HG03354 (cell line): ENCODE measurements around the gene BDKRB2.

Experiments
- ATAC-seq: cut with Tn5 transposase; IDR thresholded peaks from one replicate; pipeline ENCODE4 v1.9.1; 2021; ENCODE audit warnings: mild to moderate bottlenecking; ENCODE audit not compliant: unreplicated experiment, poor library complexity, severe bottlenecking

The BDKRB2 gene

DNA sequence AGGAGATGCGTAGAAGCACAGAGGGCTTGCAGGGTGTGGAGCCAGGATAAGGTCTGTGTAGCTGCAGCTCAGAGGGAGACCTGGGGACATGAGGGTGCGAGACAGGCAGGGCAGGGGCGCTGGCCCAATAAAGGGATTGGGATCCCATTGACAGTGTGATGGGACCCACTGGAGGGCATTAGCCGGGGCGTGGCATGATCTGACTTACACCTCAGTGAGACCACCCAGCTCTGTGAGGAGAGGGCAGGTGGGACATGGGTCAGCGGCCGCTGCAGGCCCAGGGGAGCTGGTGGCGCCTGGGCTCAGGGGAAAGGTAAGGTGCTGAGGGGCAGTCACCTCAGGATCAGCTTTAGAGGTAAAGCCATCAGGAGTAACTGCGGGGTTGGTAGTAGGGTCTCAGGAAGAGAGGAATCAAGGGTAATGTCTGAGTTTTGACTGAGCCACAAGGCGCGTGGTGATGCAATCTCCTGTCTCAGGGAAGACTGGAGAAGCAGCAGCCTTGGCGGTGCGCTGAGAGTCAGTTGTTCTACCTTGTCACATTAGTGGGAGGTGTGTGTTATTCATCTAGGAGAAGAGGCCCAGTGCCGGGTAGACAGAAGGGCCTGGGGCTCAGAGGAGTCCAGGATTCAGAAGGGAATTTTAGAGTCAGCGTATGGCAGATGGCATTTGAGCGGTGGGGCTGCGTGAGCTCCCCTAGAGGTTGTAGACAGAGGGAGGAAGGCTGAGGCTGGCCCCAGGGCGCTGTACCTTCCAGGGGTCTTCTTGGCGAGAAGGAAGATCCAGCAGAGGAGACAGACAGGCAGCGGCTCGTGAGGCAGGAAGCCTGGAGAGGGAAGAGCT is 30.8 kb upstream of the BDKRB2 start:
- ATAC-seq: no peak

DNA sequence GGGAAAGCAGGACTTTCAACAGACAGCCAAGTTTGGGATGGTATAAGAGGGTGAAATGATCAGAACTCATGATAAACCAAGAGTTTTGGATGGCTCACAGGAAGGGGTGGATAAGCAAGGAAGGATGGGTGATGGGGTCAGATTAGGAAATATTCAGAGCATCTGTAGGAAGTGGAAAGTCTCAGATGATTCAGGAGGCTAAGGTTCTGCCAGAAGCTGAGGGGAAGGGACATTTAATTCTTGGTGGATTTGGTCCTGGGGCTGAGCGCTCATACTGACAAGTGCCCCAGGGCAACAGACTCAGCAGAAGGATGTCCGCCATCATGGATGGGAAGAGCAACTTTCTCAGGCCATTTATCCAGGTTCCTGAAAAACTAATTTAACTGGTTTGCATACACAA is 28.4 kb upstream of the BDKRB2 start:
- no peak for ATAC-seq

DNA sequence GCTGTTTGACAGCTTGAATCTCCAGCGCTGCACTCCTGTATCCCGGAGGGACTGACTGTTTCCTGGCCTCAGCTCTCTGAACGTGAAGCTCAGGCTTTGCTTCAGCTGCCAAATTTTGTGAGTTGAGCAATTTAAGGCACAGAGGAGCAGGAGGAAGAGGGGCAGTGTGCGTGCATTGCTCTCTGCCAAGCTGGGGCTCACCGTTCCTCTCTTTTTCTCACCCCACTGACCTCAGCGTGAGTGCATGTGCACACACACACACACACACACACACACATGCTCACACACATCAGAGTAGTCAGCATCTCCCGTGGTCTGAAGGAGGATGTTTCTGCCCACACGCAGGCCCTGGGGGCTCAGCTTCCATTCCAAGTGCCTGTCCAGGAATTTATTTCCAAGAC is 27.8 kb upstream of the BDKRB2 start:
- no peak for ATAC-seq

DNA sequence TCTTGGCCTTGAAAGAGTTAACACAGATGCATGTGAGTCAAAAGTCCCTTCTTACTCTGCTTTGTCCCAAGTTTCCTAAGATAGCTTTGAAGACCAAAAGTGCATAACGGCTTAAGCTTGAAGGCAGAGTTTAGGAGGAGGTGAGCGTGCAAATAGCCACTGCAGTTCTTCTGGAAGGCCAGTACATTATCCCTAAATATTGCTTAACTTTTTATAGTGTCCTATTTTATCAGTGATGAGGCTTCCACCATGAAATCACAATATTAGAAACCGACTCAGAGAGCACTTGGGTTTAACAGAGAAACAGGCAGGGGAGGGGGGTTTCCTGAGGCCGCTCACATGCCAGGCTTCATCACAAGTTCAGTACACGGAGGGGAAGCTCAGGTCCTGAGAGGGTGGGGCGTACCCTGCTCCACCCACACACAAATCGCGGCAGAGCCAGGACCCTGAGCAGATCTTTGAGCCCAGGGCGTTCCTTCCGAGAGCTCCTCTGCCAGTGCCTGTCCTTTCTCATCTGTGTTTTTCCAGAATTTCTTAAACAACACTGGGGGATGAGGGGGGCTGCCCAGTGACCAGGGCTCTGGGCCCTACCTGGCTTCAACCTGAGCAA is 26.8 kb upstream of the BDKRB2 start:
- ATAC-seq: no peak

DNA sequence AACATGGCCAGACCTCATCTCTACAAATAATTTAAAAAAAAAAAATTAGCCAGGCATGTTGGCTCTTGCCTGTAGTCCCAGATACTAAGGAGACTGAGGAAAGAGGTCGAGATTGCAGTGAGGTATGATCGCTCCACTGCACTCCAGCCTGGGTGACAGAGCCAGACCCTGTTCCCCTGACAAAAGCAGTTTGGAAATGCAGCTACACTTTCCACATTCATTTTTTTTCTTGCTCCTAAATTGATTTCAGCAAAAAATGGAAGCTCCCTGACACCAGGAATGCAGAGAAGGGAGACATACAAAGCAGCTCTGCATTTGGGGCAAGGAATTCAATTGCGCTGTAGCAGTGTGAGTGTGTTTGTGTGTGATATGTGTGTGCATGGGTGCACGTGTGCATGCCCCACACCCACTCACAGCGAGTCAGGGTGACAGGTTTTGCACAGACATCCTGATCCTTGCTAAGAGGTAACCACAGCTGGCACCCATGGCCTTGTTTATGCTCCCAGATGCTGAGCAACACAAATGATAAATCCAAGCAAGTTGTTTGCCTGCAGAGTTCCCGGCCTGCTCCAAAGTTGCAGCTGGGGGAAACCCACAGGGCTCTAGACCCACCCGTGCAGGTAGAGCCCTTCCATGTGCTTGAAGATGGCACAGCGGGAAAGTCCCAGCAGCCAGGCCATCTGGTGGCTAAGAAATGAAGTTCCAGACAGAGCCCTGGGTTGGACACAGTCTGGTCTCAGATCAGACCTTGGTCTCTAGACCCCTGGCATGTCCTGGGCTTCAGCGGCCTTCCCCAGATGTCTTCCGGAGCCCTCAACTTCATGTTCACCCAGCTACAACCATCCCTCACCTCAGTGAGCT is 25.9 kb upstream of the BDKRB2 start:
- ATAC-seq: no peak

DNA sequence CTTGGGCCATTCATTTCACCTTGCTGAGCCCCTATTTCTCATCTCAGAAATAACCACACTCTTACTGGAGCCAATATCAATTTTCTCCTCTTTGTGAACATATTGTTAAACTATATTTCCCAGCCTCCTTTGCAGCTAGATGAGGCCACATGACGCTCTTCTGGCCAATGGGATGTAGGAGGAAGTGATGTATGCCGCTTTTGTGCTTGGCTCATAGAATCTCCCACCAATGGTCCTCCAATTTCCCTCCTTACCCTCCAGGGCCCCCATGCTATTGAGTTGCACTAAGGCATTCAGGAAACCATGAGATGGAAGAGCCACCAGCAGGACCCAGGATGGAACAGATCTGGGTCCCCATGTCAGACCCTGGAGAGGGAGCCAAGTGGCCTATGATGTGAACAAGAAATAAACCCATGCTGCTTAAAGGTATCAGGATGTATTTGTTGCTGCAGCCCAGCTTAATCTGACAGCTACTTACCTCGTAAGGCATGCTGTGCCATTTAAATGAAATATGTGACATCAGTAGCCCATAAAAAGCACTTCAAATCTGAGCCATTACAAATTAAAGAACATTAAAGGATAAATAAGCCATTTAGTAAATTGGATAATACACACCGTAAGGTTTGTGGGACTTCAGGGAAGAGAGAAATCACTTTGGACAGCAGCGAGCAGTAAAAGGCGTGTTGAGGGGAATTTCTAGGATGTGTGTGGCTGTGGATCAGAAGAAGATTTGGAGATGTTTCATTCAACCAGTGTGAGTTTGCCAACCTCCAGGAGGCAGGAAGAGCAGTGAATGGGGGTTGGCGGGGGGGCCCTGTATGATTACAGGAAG is 24.4 kb upstream of the BDKRB2 start:
- ATAC-seq: no peak

DNA sequence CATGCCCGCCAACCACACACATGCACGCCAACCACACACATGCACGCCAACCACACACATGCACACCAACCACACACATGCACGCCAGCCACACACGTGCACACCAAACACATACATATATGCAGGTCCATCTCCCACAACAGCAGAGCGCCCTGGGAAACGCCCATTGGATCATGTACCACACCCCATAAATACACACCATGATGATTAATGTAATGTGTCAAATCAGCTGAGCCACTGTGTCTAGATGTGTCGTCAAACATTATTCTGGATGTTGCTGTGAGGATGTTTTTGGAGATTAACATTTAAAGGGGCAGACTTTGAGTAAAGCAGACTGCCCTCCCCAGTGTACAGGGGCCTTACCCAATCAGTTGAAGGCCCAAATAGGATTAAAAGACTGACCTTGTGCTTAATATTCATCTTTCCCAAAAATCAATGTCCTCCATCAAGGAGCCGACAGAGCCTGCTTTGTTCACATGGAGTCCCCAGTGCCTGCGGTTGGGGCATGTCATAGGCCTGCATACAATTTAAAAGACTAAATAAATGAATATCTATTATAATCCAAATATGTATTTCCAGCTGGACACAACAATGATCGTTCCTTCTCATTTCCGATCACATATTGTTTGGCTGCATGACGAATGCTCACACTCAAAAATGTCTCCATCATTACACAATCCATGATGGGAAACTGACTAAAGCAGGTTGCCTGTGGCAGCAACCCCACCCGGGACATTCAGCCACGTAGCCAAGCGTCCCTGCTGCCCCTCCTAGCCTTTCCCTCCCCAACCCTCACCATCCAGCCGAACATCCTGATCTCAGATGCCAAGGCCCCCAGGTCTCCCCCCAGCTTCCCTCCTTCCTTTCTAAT is 23.2 kb upstream of the BDKRB2 start:
- no peak for ATAC-seq

DNA sequence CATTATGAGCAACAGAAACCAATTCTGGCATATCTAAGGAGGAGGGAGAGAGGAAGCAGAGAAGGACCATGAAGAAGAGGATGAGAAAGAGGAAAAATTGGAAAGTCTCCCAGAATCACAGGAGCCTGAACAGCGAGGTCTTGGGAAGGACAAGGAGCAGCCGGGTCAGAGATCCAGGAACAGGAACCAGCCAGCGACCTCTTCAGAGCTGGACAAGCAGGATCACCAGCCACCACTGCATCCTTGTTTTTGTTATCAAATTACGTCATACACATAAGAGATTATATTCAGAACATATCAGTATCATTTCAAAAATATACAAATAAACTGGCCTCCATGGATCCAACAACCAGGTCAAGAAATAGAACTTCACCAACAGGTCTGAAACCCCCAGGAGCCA is 22.1 kb upstream of the BDKRB2 start:
- no peak for ATAC-seq

DNA sequence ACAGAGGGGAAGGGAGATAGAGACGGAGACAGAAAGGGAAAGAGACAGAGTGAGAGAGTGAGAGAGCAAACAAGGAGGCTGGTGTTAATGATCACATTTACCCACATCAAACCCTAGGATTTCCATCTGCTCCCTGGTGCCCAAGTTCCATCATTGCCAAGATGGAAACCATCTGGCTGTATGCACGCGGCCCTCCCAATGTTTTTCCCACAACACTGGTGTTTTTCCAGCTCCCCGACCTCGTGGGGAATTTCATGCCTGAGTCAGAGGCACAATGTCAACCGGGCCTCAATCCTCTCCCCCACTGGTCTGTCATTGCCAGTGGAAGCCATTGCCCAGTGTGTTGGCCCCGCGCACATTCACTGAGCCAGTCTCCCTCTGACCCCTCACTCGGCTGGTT is 19.9 kb upstream of the BDKRB2 start:
- ATAC-seq: no peak

DNA sequence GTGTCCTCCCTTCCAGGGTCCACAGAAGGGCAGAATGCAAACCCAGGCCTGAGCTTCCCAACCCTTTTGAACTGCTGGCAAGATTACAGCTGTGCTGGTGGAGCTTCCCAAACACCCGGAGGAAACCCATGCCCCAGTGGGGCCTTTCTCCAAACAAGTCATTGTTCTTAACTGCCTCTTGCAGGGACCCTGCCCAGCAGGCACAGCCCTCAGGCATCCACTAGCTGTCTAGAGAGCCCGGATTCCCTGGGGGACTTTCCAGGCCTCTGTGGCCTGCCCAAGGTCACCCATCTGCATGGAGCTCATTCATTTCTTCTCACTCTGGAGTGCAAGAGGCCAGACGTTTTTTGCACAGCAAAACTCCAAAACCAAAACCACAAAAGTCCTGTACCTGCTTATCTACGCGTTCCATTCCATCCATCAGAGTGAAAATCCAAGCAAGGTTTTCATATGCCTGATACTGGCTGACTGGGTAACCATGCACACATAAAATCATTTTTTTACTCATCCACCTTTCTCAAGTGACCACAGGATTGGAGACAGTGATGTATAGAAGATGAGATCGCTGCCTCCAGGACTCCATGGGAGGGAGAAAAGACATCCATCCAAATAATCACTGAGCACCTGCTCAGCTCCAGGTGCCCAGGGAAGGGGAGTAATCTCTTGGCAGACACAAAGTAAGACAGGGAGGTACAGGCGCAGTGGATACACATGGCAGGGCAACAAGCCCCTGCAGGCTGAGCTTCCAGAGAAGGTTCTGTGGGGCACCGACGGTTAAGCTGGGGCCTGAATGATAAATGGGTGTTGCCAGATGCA is 17.2 kb upstream of the BDKRB2 start:
- ATAC-seq: no peak

DNA sequence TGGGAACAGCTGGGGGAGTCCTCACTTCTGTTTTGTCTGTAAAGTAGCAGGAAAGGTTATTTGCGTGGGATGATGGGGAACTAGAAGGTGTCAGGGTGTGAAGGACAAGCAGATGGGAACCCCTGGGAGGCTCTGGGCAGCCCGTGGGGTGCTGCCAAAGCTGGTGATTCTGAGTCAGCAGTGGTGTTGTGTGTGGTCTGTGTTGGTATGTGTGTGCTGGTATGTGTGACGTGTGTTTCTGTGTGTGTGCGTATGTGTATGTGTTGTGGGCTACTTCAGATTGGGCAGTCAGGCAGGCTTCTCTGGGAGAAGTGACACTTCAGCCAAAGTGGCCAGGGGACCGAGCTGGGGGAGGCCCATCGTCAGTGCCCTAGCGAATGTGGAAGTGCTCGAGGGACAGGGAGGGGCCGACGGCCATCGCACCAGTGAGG is 15.3 kb upstream of the BDKRB2 start:
- no peak for ATAC-seq

DNA sequence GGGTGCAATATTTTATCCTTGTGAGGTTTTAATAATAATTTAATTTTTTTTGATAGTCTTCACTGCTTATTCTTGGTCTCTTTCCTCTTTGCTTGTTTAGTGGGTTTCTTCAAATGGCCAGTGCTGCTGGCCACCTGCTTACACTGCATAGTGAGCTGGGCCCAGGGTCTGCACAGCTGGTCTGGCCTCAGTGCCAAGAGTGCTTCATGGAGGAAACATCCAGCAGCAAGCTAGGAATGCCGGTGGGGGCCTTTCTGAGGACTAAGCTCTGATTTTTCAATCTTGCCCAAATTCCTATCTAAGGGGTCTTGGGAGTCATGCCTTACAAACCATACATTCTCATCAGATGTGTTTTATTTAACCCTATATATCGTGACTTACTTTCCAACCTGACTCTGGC is 13.3 kb upstream of the BDKRB2 start:
- ATAC-seq: no peak

DNA sequence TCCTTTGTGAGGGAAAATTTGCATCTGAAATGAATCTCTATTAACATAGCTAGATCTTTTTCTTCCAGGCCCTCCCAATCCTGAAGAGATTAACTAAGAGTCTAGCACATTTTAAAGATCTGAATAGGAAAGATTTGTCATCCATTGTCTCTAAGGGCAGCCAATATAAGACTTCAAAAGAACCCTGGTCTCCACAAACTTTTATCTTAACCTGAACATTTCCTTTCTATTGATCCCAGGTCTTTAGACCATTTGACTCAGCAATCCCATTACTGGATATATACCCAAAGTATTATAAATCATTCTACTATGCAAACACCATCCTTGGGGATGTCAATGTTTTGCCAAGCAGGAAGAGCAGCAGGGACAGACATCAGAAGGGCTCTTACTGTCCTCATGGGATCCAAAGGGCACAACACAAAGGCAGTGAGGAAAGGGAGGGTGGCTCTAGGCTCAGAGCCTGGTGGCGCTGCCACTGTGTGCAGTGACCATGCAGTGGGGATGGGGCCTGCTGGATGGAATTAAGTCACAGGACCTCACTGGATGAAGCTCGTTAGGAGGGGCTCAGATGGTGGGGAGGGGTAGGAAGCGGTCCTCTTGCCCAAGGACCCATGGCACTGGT is 12.7 kb upstream of the BDKRB2 start:
- ATAC-seq: no peak

DNA sequence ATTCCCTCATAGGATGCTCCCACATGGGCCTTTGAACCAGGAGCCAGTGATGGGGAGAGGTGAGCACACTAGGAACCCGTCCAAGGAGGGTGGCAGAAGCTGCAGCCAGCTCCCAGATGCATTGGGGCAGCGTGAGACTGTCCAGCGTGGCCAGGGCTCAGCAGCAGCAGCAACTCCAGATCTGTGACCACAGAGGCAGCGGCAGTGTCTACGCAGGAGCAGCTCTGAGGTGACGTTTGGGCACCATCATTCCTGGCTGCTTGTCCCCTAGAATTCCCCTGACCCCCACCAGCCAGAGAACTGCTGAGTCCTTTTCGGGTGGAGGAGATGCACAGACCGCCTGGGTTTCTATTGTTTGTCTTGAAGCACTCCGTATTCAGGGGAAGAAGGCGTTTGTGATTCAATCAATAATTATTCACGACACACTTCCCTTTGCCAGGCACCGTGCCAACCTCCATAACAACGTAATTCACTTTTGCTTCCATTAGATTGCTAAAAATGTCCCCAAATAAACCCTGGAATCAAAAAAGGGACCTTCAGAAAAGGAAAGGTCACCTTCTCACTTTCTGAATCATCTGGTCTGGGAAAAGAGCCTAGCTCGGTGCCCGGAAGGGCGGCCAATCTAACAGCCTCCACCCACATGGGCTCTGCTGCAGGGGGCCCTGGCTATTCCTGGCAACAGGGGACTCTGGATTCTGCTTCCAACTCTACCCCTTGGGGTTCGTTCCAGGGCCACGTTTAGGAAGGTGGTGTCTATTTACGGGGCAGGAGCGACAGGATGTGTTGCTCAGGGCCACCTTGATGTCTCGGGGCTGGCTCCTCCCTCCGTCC is 11.4 kb upstream of the BDKRB2 start:
- no peak for ATAC-seq

DNA sequence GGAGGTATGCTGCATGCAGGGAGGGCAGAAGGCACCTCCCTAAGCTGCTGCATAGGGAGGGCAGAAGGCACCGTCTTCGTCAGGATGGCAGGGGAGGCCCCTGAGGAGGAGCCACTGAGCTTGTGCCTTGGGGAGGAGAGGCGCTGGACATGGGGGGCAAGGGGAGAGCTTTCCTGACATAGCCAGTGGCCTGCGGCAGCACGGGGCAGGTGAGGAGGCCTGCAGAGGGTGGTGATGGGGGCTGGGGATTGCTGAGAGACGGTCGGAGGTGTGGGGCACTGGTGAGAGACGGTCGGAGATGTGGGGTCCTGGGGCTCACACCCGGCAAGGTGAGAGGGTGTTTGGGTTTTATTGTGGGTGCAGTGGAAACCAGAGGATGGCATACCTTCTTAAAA is 10.4 kb upstream of the BDKRB2 start:
- ATAC-seq: no peak

DNA sequence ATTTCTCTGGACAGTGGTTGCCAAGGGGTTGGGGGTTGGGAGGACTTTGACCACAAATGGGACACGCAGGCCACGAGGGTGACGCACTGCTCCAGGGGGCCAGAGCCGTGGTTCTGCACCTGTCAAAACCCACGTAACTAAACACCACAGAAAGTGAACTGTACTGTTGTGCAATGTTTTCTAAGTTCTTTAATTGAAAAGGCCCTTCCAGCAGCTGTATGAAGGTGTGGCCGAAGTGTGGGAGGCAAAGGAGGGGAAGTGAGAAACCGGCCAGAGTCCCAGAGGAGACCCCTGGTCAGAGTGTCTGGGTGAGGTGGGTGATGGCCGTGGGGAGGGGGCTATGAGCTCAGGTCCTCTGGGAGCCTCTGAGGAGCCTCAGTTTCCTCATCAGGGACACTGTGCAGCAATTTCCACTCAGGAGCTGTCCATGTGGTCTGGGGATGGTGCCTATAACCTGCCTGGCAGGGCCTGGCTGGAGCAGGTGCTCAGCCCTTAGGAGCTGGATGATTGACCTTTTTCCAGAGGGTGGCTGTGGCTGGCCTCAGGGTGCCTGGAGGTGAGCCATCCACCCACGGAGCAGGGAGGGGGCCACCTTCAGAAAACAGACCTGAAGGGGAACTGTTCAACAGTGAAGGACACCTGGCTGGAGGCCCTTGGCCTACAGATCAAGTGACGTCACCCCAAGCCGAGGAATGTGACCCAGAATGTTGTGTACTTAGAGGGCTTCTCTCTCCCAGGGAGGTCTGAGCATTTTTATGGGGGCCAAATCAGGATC is 9.8 kb upstream of the BDKRB2 start:
- ATAC-seq: no peak
